Activated naive CD4-positive, alpha-beta T cell treated with Interleukin-2 at 50 U/mL for 16 hours (primary cell): Measurements from ENCODE around the gene TEDC1.

Source experiments
- DNase-seq: peaks from one replicate; pipeline ENCODE4 v3.0.0-alpha.2; 2020

Gene TEDC1

DNA sequence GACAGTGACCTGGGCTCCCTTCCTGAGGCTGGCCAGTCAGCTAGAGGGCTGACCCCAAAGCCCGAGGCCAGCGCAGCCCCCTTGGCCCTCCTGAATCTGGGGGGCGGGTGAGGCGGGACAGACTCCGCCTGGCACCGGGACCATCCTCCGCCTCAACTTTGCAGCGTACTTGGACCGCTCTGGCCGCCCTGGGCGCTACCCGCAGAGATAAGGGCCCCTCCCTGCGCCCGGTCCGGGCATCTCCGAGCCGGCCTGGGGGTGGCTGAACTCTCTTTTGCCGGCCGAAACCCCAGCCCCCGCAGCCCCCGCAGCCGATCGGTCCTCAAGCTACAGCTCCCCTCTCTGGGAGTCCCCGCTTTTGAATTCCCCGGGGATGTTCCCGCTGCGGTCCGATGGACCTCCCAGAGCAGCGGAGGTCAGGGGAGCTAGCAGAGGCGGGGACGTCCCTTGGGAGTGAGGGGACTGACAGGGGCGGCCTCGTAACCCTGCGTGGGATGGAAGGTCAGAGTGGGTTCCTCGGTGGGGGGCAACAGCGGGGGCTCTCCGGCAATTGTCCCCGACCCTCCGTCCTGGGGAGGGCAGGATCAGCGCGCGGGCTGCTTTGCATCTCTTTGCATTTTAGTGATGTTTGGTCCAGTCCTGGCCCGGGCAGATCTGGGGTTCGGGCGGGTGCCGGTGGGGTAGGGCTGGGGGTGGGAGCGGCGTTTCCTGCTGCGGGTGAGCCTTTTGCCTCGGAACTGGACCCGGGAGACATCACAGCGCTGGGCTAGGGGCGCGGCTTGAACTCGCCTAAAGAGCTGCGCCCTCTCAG is 4.7 kb upstream of the TEDC1 start, which contains the start of gene CRIP1:
TSS of gene CRIP1 (plus strand) at position 724 of the 811 bp plus-strand sequence. CDS start 374 bp downstream, outside the sequence.
- peak; percentile 18 for DNase-seq

DNA sequence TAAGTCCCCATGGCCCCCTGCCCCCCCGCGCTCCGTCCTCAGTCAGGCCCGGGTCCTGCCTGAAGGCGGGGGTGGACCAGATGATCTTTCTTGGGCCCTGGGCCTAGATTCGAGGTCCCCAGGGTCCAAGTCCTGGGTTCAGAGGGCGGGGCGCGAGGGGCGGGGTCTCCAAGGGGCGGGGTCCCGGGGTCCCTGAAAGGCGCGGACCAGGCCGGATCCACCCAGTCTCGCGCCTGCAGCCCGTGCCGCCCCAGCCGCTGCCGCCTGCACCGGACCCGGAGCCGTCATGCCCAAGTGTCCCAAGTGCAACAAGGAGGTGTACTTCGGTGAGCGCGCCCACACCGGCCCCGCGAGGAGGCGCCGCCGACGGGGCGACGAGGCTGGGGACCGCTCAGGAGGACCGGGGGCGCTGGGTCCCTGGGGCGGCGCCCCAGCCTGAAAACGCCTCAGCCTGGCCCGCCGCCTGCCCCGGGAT is 4.0 kb upstream of the TEDC1 start:
- peak; percentile 64 for DNase-seq

DNA sequence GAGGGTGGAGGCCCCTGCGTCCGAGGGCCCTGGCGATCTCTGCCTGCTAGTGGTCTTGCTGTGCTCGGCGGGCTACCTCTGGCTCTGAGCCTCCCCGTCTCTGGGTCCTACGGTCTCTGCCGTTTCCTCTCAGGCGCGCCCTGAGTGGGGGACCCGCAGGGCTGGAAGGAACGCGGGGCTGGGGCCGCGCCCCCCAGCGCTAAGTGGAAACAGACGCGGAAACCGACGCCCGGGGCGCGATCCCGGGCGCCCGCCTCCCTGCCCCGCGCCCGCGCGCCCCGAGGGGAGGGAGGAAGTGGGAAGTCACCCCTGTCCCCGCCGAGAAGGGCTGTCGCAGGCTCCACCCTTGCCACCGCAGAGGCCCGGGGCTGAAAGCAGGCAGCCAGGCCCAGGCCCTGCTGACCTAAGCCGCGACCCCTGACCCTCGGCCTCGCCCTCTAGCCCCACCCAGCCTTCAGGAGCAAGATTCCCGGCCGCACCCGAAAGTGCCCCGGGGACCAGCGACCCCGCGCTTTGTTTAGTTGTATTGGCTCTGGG is 3.5 kb upstream of the TEDC1 start:
- DNase-seq = peak; percentile 64

DNA sequence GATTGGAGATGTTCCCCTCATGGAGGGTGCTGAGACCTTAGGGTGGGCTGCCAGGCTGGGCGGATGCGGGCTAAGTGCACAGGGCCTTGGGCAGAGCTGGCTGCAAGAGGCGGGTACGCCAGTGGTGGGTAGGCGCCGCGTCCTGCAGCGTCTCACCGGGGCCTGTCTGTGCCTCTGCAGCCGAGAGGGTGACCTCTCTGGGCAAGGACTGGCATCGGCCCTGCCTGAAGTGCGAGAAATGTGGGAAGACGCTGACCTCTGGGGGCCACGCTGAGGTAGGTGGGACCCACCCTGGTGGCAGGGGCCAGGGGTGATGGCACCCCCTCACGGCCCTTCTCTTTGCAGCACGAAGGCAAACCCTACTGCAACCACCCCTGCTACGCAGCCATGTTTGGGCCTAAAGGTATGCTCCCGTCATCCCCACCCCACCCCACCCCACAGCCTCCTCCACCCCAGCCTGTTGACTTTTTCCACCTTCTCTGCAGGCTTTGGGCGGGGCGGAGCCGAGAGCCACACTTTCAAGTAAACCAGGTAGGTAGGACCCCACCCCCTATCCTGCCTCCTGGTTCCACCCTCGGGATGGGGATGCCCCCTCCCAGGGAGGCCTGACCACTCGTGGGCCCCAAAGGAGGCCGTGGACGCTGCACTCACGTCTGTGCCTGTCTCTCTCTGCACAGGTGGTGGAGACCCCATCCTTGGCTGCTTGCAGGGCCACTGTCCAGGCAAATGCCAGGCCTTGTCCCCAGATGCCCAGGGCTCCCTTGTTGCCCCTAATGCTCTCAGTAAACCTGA is 2.9 kb upstream of the TEDC1 start:
- peak; percentile 36 for DNase-seq

DNA sequence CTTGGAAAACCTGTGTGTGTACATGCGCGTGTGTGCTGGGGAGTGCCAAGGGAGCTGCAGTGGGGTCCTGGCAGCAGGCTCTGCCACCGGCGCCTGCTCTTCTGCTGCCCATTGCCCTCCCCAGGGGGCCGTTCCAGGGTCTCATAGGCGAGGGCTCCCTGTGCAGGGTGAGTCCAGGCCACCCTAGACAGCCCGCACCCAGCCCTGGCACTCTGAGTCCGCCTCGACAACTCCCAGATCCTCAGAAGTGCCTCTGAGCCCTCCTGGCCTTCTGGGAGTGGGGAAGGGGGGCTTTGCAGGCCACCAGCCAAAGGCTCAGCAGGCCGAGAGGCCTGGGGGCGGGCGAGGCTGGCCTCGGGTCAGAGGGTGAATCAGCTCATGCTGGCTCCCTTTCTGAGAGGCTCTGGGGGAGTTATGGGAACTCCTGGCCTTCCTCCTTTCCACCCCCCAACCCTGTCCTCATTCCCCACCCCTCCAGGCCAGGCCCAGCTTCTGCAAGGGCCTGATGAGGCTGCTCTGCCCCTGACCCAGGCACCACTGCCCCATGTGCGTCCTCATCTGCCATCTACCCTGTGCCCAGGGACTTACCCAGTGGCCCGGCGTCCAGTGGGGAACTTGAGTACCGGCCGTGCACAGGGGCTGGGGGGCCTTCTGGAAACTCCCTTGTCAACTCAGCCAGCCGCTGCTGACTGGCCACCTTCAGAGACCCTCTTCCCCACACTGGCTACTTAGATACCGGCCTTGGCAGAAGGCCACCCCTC is 2.1 kb upstream of the TEDC1 start:
- no peak for DNase-seq

DNA sequence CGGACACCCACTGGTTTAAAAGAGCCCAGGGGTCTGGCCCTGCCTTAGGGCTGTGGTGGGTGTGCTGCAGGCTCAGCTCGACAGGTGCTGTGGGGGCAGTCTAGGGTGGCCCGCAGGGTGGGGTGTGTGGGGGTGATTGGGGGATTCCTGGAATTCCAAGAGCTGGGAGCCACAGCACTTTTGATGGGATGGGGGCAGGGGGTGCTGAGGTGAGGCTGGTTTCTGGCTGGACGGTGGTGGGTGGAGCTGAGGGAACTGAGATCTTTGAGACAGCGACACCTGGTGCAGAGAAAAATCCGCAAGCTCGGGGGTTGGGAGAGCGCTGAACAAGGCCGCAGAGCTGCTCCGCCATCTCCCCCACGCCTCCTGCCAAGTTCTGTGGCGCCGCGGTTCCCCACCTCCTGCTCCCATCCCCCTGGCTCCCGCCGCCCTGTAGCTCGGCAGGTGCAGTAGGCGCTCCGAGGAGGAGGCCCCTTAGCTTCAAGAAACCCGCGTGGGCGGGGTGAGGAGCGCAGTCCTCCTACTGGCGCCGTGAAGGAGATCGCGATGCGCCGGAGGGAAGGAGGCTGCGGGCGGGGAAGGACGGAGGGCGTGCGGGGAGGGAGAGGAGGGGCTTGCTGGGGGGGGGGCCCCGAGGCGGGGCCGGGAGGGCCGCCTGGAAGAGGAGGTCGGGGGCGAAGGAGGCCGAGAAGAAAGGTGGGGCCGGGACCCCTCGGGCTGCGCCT is 1.3 kb upstream of the TEDC1 start:
- peak; percentile 88 for DNase-seq

DNA sequence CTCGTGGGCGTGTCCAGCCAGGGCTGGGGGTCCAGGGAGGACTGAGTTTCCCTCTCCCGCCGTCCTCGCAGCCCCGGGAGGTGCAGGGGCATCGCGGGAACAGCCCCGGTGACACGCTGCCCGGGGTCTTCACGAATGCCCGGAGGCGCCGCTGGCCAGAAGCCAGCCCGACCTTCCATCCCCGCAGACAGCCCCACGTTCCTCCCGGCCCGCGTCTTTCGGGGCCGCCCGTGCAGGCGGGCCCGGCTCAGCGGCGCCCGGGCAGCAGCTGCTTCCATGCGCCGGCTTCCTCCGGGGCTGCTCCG is 827 bp upstream of the TEDC1 start:
- no peak for DNase-seq

DNA sequence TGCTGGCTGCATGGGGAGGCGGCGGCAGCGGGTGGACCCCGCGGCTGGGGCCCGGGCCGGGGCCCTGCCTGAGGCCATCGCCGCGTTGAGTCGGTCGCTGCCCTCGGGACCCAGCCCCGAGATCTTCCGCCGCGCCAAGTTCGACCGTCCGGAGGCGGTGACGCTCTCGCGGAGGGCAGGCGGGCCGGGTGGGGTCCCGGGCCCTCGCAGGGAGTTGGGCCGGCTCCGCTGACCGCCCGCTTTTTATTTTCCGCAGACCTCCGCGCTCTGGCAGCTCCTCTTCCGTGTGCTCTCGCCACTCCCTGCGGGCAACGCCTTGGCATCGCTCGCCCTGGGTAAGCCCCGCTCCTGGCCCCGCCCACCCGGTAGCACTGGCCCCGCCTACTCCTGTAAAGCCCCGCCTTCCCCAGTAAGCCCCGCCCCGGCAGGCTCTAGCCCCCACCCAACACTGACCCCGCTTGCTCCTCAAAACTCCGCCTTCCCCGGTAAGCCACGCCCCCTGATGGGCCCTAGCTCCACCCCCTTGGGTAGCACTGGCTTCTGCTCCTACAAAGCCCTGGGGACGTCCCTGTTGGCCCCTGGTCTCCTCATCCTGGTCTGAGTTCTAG is 424 bp downstream of the TEDC1 start:
- DNase-seq = peak; percentile 86

DNA sequence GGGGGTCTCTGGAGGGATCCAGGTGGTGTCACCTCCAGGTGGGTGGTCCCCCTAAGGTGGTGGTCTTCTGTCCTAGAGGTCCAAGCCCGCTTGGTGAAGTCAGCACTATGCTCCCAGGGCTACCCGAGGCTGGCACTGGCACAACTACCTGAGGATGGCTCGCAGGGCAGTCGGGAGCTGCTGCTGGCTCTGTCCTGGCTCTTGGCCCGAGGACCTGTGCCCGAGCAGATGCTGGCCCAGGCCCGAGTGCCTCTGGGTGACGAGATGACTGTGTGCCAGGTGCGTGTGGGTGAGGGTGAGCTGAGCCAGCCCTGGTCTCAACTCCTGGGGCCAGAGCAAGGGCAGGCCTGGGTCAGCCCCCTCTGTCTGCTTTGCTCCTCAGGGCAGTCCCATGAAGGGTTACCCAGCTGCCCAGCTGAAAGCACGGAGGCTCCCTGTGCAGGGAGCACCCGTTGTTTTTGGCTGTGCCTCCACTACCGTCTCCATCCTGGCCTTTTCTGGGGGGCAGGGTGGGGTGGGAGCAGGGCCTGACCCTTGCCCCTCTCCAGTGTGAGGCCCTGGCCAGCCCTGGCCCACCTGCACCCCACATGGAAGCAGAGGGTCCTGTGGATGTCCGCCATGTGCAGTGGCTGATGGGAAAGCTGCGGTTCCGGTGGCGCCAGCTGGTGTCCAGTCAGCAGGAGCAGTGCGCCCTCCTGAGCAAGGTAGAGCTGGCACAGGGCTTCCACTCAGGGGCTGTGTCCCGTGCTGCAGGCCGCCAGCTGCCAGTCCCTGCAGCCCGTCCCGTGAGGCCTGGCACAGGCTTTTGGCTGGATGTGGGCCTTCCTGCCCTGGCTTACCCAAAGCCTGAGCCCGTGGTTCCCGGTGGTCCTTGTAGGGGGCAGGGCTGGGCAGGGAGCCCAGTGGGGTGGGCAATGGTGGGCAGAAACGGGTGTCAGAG is 1.3 kb downstream of the TEDC1 start:
- DNase-seq = no peak

DNA sequence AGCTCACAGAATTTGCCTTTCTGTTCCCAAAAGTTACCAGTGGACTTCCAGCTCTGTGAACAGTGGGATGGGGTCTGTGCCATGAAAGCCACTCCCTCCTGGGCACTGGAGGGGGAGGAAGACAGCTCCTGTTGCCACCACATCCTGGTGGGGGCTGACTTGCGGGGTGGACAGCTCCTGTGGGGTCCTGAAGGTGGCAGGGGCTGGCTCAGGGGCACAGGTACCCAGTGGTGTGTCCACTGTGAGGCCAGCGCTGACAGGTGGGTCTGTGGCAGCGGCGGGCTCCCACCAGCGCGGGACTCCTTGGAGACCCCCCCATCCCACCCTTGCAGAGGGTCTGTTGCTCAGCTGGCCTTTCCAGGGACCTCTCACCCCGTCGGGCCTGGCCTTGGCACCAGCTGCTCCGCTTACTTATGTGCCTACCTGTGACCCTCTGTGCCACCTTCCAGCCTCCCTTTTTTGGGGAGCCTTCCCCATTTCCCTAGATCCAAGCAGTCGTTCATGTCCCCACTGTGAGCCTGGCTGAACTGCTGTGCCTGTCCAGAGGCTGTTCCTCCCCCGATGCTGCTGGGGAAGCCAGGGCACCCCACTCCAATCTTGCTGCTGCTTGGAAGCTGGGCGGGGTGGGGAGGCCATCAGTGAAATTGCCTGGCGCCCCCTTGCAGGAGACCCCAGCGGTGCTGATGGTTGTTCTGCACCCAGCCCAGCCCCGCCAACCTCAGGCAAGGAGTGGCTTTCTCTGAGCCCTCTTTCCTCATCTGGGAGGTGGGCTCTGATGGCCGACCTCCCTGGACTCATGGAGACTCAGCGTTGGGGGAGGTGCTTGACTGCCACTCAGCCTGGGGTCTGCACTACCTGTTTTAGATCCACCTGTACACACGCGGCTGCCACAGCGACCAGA is 2.2 kb downstream of the TEDC1 start:
- DNase-seq = no peak

DNA sequence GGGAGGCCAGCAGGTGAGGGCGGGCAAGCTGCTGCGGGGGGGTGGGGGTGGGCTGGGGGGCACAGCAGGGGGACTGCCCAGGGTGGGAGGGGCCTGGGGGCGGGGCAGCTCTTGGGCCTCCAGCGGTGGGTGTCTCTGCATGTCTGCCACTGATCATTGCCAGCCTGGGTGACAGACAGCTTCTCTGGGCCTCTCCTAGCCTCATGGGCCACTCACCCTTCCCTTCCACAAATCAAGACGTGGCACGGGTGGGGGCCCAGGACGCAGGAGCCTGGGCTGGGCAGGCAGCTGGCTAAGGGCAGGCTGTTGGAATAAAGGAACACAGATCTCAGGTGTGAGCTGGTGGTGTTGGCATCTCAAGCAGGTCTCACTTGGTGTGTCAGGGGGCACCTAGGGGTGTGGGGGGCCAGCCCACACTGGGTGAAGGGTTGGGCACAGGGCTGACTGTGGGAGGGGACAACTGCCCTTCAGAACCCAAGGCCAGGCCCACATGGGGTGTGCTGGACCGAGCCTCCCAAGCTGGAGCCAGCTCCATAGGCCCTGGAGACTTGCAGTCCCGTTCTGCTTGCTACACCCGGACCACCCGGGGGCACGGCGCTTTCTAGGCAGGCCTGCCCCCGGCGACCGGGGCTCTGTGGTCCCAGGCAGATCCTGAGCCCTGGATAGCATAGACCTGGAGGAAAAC is 3.0 kb downstream of the TEDC1 start:
- no peak for DNase-seq

DNA sequence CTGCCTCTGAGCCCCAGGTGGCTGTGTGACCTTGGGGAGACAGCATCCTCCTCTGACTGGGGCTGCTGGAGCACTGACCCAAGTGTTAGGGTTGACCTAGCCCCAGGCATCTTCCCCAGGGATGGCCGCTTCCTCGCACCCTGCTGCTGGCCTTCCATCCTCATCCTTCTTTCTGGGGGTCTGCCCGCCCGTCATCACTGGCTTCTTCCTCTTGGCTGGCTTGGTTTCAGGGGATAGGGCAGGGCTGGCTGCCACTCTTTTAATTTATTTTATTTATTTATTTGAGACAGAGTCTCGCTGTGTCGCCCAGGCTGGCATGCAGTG is 3.5 kb downstream of the TEDC1 start:
- no peak for DNase-seq

DNA sequence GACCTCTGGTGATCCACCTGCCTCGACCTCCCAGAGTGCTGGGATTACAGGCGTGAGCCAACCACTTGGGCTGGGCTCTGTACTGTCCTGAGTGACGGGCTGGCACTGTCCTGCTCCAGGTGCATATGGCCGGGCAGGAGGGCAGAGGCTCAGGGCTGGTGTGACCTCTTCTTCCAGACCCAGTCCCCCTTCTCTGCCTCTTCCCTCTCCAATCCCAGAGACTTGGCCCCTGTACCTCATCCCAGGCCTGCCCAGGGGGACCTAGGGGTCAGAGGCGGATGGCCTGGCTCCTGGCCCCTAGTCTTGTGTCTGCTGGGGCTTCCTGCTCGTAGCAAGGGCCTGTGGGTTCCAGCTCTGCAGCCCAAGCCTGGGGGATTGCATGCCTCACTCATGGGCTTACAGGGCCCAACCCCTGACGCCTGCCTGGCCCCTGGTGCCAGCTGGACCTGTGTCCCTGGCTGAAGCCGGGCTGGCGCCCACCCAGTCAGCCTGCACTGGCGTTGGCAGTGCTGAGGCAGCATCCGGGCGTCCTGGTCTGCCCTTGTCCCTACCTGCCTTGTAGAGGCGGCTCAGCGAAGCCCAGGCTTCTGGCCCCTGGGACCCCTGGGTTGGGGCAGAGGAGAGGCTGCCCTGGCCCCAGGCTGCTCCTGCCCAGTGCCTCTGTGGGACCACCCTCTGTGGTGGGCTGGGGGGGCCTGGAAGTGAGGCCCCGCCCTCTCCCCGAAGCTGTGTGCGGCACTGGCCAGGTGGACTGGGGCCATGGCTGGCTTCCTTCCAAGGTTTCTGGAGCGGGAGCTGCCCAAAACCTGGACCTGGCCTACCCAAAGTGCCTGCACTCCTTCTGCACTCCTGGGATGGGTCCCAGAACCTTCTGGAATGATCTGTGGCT is 4.3 kb downstream of the TEDC1 start:
- DNase-seq = no peak

DNA sequence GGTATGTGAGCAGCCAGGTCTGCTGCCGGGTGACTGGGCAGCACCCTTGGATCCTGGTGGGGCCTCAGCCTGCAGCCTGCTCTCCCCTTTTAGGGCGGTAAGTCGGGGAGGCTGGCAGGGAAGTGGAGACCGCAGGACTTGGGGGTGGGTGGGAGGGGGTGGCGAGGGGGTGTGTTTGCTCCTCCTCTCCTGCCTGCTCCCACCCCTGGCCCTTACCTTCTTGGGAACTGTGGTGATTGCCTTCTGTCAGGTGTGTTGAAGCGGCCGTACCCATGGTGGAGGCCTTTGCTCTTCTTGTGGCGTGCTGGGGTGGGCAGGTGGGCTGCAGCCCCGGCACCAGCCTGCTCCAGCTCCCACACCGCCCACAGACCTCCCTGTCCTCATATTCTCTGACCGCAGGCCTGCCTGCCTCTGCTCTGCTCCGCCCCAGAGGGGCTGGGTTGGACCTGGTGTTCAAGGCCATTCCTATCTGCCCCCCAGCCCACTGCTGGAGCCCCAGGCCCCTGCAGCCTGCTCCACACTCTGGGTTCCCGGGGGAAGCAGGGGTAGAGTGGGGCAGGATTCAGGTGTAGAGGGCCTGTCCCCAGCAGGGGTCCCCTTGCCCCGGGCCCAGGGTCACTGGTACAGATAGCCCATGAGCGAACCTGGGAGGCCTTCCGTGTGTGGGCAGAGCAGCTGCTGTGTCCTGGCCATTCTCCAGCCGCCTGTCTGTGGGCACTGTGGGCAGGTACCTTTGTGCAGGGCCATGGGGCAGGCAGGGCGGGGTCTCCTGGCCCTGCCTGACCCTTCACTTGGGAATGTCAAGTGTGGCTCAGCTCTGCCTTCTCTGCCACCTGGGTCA is 5.2 kb downstream of the TEDC1 start:
- DNase-seq = no peak

DNA sequence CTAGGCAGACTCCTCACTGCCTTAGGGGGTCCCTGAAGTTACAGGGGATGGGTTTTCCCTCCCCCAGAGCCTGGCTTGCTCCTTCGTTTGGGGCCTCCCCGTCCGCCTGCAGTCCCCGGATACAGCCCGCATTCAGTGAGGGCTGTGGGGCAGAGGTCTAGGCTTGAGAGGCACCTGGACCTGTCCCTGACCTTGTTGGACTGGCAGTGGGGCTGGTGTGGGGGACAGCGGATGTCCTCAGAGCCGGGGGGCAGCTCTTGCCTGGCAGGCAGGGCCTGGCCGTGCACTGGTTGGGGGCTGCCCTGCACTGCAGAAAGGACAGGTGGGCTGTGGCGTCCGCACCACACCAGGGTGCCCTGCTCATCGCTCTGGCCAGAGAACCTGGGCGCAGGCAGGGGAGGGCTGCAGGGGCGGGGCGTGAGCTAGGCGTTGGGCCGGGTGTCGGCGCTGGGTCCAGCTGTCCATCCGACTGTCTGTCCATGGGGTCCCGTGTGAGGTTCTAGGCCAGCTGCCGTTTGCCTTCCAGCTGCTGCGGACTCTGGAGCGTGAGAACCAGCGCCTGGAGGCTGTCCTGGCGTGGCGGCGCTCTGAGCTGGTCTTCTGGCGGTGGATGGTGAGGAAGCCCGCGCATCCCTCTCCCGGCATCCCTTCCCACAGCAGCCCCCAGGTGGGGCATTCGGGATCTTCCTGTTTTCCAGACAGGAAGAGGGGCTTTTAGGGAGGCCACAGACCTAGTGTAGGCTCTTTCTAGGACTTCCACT is 6.0 kb downstream of the TEDC1 start:
- no peak for DNase-seq

DNA sequence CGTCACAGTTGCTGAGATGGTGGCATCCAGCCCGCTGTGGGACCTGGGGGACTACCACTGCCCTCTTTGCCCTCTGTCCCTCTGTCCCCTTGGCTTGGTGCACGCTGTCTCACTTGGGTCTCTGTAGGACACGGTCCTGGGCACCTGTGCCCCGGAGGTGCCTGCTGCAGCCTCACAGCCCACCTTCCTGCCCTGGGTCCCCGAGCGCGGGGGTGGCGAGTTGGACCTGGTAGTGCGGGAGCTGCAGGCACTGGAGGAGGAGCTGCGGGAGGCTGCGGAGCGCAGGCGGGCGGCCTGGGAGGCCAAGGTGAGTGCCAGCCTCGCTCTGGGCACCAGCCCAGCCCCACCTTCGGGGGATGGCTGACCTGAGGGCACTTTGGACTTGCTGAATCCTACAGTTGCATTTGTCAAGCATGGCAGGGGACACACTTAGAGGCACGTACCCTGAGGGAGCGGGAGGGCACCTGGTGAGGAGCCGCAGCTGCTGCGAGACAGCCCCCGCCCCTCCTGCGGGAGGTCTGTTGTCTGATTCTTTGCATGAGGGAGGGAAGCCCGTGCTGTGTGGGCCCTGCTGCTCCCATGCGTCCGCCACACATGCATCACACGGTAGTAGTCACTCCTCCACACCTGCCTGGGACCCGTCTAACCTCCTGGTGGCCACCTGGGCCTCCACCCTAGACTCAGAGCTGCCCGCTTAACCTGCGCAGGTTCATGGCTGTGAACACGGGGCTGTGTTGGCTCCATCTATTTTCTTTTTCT is 6.8 kb downstream of the TEDC1 start:
- DNase-seq = no peak
